ENCODE data around the gene MGMT.

The MGMT gene

GRCh38 chr10:129780901-129781795, 314.1 kb downstream of the MGMT start:
- no peak for DNase-seq

GRCh38 chr10:129784291-129784690, 317.2 kb downstream of the MGMT start:
- DNase-seq, result no peak

- no peak for DNase-seq
These were observed 317.9 kb downstream of the MGMT start for GRCh38 chr10:129784891-129785290.

- no peak for DNase-seq
These were observed 318.5 kb downstream of the MGMT start for GRCh38 chr10:129785536-129785981.

- no peak for DNase-seq
These were observed 319.2 kb downstream of the MGMT start for GRCh38 chr10:129786216-129786615.

- DNase-seq, result no peak
These were observed 320.5 kb downstream of the MGMT start for GRCh38 chr10:129787557-129787956.

- no peak for DNase-seq
These were observed 321.2 kb downstream of the MGMT start for GRCh38 chr10:129788215-129788614.

- DNase-seq, result no peak
These were observed 323.8 kb downstream of the MGMT start for GRCh38 chr10:129790715-129791446.

- no peak for DNase-seq
These were observed 325.1 kb downstream of the MGMT start for GRCh38 chr10:129792141-129792540.

GRCh38 chr10:129792864-129793263, 325.8 kb downstream of the MGMT start:
- no peak for DNase-seq

GRCh38 chr10:129793479-129793878, 326.4 kb downstream of the MGMT start:
- no peak for DNase-seq

GRCh38 chr10:129793996-129794395, 327.0 kb downstream of the MGMT start:
- no peak for DNase-seq

GRCh38 chr10:129796710-129797420, 329.8 kb downstream of the MGMT start:
- DNase-seq, result no peak

GRCh38 chr10:129799942-129800341, 332.9 kb downstream of the MGMT start:
- no peak for DNase-seq

- DNase-seq, result no peak
These were observed 333.8 kb downstream of the MGMT start for GRCh38 chr10:129800796-129801340.

GRCh38 chr10:129807211-129807610, 340.2 kb downstream of the MGMT start:
- no peak for DNase-seq

- DNase-seq, result no peak
These were observed 341.3 kb downstream of the MGMT start for GRCh38 chr10:129808092-129808983.

- DNase-seq, result no peak
These were observed 342.4 kb downstream of the MGMT start for GRCh38 chr10:129809431-129809830.

- no peak for DNase-seq
These were observed 342.8 kb downstream of the MGMT start for GRCh38 chr10:129809841-129810240.

- DNase-seq, result no peak
These were observed 344.2 kb downstream of the MGMT start for GRCh38 chr10:129811208-129811607.

GRCh38 chr10:129812398-129812797, 345.4 kb downstream of the MGMT start:
- DNase-seq, result no peak
